ENCODE measurements around the gene TAF6L. TPM values are rescaled to one million over a fixed set of nuclear protein-coding genes. Genes with fewer than 3 reads are reported as not detected.

The TAF6L gene
- total and polyA plus RNA-seq, 8 donors, result 4.6 to 35.0 (median 12.6) TPM

- H3K36me3 ChIP-seq, result peaks cover 11 to 48% (median 38%) of the 10 kb centered on the region in 4 donors
- no peak for DNase-seq
- peaks cover 45 to 66% (median 64%) of the 10 kb centered on the region in 4 donors for H3K4me1 ChIP-seq
- H3K27ac ChIP-seq, result peak overlapping the region in 4 of 5 donors; percentile 92 to 99 (median 94)
- H3K4me3 ChIP-seq, result peak overlapping the region in 1 of 4 donors; percentile 66
- no peaks in the 10 kb centered on the region for H3K9me3 ChIP-seq
- H3K27me3 ChIP-seq, result no peaks in the 10 kb centered on the region
- intact Hi-C loops (cut with DNase I; ENCODE audit: low total_unique reads), result loop anchor here (10.0 kb wide), 1 partner anchor 46 kb away; the partner anchor contains the start of genes STX5, TEX54 and WDR74
- TF ChIP-seq EP300 (IDR thresholded peaks at IDR 0.05), result no peak
- TF ChIP-seq CTCF (IDR thresholded peaks at IDR 0.05), result no peak
- no peak for TF ChIP-seq POLR2A (IDR thresholded peaks at IDR 0.05)
- no peak for TF ChIP-seq POLR2AphosphoS5 (IDR thresholded peaks at IDR 0.05)
- 57 to 71% (median 65%) methylated on average over 4 to 5 of the region's 5 CpGs for WGBS, 5 donors
Observed at GRCh38 chr11:62788991-62789390, 17.8 kb downstream of the TAF6L start.

GRCh38 chr11:62789576-62789975 lies 18.4 kb downstream of the TAF6L start:
- TF ChIP-seq CTCF (IDR thresholded peaks at IDR 0.05) (no peak), POLR2A (IDR thresholded peaks at IDR 0.05) (no peak), POLR2AphosphoS5 (IDR thresholded peaks at IDR 0.05) (no peak), EP300 (IDR thresholded peaks at IDR 0.05) (no peak)
- Histone ChIP-seq H3K4me1 (peaks cover 45 to 66% (median 64%) of the 10 kb centered on the region in 4 donors), H3K27ac (peak overlapping the region in 2 of 5 donors; percentile 88 to 93), H3K36me3 (peaks cover 16 to 54% (median 43%) of the 10 kb centered on the region in 4 donors), H3K4me3 (no peak overlapping the region), H3K9me3 (no peaks in the 10 kb centered on the region), H3K27me3 (no peaks in the 10 kb centered on the region)
- intact Hi-C loops (cut with DNase I; ENCODE audit: low total_unique reads), result loop anchor here (10.0 kb wide), 1 partner anchor 45 kb away; the partner anchor contains the start of genes STX5, TEX54 and WDR74
- WGBS, 5 donors, result 45 to 52% (median 51%) methylated on average over 2 to 3 of the region's 3 CpGs
- DNase-seq, result no peak

GRCh38 chr11:62791501-62792201 lies 20.5 kb downstream of the TAF6L start, which contains the start of gene TMEM223:
TSS of gene TMEM223 (minus strand) at chr11:62792006. CDS start at chr11:62791994, 12 bp downstream.
- intact Hi-C loops (cut with DNase I; ENCODE audit: low total_unique reads), result loop anchor here (10.0 kb wide), 1 partner anchor 63 kb away; no protein-coding TSS in a partner anchor
- peaks cover 37 to 55% (median 53%) of the 10 kb centered on the region in 4 donors for H3K4me1 ChIP-seq
- peak; percentile 90 to 97 for DNase-seq
- peak within 1 kb of the TSS; percentile 87 to 93 (median 89) for H3K27ac ChIP-seq
- 0 to 1% (median 0%) methylated on average over 11 to 58 of the region's 58 CpGs for WGBS, 5 donors
- TF ChIP-seq EP300 (IDR thresholded peaks at IDR 0.05) (no peak), CTCF (IDR thresholded peaks at IDR 0.05) (peak in 4 of 7 experiments; percentile 13 to 39 (median 20)), POLR2A (IDR thresholded peaks at IDR 0.05) (peak in 1 of 4 donors; percentile 29), POLR2AphosphoS5 (IDR thresholded peaks at IDR 0.05) (peak; percentile 26 to 97 (median 80))
- peaks cover 37 to 68% (median 64%) of the 10 kb centered on the region in 4 donors for H3K36me3 ChIP-seq
- H3K27me3 ChIP-seq, result no peaks in the 10 kb centered on the region
- H3K4me3 ChIP-seq, result peak within 1 kb of the TSS; percentile 75 to 97 (median 87)
- H3K9me3 ChIP-seq, result no peaks in the 10 kb centered on the region

- H3K4me3 ChIP-seq, result peak overlapping the region; percentile 75 to 97 (median 87)
- peaks cover 42 to 73% (median 70%) of the 10 kb centered on the region in 4 donors for H3K36me3 ChIP-seq
- intact Hi-C loops (cut with DNase I; ENCODE audit: low total_unique reads), result loop anchor here (10.0 kb wide), 1 partner anchor 63 kb away; no protein-coding TSS in a partner anchor
- no peaks in the 10 kb centered on the region for H3K27me3 ChIP-seq
- no peaks in the 10 kb centered on the region for H3K9me3 ChIP-seq
- TF ChIP-seq EP300 (IDR thresholded peaks at IDR 0.05) (no peak), CTCF (IDR thresholded peaks at IDR 0.05) (peak in 2 of 7 experiments; percentile 0), POLR2AphosphoS5 (IDR thresholded peaks at IDR 0.05) (no peak)
- peaks cover 37 to 55% (median 53%) of the 10 kb centered on the region in 4 donors for H3K4me1 ChIP-seq
- DNase-seq, result no peak
- peak overlapping the region; percentile 79 to 93 (median 88) for H3K27ac ChIP-seq
- 22 to 25% (median 24%) methylated on average over 11 of the region's 11 CpGs for WGBS, 5 donors
Observed at GRCh38 chr11:62792202-62792575, 21.0 kb downstream of the TAF6L start.

All from stomach (tissue), 9 donors.